Activated CD8-positive, alpha-beta memory T cell treated with anti-CD3 and anti-CD28 coated beads, Interleukin-2, amount 50 U/mL, for 4 hours (primary cell): ENCODE results near the gene MIPEP.

Experiments used
- DNase-seq: peaks from one replicate; pipeline ENCODE4 v3.0.0-alpha.2; 2020

MIPEP gene

DNA sequence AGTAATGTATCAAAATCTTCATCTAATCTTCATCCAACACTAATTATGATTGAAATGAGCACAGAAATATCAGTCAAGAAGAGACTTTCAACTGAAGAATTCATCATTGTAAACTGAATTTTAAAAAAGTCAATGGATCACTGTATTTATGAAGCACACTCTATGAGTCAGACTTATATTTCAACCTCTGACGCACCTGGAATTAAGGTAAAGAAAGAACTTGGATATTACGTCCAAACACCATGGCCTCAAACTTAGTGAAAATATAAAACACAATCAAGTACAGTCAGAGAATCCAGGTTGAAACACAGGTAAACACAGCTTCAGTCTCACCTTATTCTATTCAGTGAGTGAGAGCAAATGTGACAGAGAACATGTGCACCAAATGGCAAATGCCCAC is 39.5 kb downstream of the MIPEP start:
- DNase-seq = no peak

DNA sequence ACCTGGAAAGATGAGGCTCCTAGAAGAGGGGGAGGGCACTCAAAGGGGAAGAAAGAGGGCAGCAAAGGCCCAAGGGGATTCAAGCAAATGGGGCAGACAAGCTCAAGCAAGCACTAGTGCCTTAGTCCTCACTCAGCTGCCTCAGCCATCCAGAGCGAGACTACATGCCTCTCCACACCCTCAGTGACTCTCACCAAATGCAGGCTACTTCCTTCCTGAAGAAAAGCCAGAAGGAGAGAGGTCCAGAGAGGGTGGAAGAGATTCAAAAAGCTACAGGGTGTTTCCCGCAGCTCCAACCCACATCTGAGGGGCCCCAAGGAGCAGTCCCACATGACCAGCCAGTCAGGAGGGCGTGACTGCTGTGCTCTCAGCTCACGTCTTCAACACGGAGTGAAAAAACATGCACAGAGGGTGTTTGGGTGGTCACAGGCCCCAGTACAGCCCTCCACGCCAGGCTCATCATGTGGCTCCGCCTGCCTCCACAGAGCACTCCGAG is 40.5 kb downstream of the MIPEP start:
- DNase-seq = no peak

- no peak for DNase-seq
Observed at GRCh38 chr13:23848019-23848418, 41.2 kb downstream of the MIPEP start.

DNA sequence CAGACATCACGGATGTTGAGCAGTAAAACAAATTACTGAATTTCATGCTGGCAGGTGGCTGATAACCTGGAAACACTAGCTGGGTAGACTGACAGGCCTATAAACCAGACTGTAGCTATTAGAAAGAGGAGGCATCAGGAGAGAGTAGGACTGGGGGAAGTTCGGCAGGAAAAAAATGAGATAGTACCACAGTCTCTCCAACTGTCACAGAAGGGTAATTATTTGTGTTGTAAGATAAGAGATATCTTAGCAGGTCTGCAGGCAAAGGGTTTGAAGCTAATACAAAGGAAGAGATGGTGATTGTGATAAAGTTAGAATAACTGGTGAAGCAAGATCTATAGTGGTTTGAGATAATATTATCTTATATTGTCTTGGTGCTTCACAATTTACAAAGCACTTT is 41.7 kb downstream of the MIPEP start:
- DNase-seq = no peak

DNA sequence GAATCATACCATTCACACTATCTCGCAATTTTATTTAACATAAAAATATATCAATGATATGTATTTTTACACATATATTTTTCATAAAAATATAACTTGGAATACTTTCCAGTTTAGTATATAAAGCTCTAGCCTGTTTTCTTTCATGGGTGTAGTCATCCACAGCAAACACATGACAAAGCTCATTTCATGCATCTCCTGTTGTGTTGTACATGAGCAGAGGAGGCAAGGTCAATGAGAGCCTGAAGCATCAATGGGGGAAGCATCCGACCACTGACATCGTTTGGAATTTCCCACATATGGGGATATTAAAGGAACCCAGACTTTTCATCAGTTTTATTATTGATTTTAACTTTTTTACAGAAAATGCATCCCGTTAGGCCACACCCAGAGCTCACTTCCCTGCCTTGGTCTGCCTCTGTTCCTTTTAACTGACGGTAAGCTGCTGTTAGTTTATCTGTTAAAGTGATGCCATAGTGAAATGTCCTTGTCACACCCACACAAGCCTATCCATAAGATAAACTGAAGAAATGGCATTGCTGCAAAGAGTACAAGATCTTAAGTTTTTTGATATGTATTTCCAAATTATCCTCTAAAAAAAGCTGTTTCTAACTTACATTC is 44.0 kb downstream of the MIPEP start:
- DNase-seq = no peak

DNA sequence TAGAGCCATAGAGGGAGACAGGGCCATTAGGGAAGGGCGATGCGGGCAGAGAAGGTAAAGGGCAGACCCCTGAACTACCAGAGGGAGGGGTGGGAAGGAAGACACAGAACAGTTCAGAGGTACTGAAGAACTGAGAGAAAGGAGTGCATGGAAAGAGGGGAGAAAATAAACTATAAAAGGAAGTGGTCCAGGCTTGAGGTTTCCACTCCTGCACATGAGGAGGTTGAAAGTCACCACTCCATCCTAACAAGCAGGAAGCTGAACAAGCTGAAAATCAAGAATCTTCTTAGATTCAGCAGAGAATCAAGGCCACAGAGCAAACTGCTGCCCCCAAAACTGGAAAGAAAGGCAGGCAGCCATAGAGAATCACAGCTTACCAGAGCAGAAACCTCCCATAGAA is 45.1 kb downstream of the MIPEP start:
- DNase-seq = no peak

DNA sequence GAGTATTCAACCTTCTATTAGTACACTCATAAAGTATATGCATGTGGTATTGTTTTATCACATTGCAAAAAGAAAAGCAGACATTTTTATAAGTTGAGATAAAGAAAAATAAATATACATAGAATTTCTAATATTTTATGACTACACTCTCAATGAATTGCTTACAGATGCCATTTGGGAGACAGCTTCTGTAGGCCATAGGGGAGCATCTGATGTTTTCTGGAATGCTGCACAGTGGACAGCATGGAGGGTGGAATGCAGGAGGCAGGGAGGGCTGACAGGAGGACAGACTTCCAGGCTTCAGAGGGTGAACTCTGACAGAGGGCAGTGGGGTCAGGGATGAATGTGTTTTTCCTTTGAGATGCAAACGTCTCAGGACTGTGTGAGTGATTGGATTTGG is 45.8 kb downstream of the MIPEP start:
- DNase-seq = no peak

GRCh38 chr13:23842406-23842805 is 46.8 kb downstream of the MIPEP start:
- DNase-seq = no peak

- DNase-seq = no peak
Observed at GRCh38 chr13:23833733-23834611, 55.2 kb downstream of the MIPEP start.

DNA sequence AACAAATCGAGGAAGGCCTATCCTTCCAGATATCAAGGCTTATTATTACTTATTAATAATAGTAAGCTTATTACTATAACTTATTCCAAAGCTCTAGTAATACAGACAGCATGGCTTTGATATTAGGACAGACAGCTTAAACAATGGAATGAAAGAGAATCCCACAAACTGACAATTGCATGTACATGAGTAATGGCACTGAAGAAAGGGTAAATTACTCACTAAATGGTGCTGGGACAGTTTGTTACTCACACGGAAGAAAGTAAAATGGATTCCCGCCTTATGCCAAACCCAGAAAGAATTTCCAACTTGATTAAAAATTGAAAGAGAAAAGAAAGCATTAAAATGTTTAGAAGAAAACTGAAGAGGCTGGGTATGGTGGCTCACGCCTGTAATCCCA is 60.3 kb downstream of the MIPEP start:
- DNase-seq = no peak

DNA sequence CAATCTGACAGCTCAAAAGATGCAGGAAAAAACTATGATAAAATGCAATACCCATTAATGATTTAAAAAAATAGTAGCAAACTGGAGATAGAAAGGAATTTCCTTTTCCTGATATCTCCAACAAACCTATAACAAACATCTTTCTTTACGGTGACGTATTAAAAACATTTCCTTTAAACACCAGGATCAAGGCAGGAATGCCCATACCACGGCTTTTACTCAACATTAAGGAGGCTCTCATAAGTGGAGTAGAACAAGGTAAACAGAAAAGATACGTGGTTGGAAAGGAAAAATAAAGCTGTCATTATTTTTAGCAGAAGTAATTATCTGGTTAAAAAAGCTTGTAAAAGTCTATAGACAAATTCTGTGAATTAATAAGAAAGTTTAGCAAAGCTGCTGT is 61.1 kb downstream of the MIPEP start:
- no peak for DNase-seq

- DNase-seq = no peak
Observed at GRCh38 chr13:23825179-23825578, 64.0 kb downstream of the MIPEP start.

- no peak for DNase-seq
Observed at GRCh38 chr13:23824371-23824770, 64.8 kb downstream of the MIPEP start.

- DNase-seq = no peak
Observed at GRCh38 chr13:23822252-23822824, 66.9 kb downstream of the MIPEP start.

GRCh38 chr13:23820530-23820929 is 68.7 kb downstream of the MIPEP start:
- no peak for DNase-seq

- no peak for DNase-seq
Observed at GRCh38 chr13:23817830-23818229, 71.4 kb downstream of the MIPEP start.

DNA sequence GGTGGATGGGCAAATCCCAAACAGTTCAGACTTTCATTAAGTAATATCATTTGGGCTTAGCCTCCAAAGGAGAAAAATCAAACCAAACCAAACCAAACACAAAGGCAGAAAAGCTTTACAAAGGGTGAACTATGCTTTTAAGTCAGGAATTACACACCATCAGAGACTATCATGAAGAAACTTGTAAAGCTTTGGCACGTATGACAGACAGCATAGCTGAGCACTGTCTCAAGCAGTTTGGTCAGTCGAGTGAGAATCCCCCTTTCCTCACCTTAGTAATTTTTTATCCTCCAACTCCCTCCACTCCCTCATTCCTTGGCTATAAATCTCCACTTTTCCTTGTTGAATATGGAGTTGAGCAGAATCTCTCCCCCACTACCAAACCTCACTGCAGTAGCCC is 72.1 kb downstream of the MIPEP start:
- no peak for DNase-seq

DNA sequence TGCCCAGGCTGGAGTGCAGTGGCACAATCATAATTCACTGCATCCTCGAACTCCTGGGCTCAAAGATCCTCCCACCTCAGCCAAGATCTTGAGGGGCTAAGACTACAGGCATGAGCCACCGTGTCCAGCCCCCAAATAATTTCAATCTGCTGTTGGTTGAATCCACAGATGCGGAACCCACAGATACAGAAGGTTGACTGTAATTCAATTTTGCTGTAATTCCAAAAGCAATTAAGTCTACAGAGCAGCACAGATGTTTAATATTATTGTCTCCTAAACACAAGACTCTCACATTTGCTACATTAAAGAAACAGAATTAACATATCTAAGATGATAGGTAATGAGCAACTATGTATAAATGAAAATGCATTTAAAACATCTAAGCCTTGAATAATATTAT is 75.6 kb downstream of the MIPEP start:
- DNase-seq = no peak

GRCh38 chr13:23811366-23812062 is 77.7 kb downstream of the MIPEP start:
- DNase-seq = no peak

- no peak for DNase-seq
Observed at GRCh38 chr13:23810685-23811240, 78.4 kb downstream of the MIPEP start.

GRCh38 chr13:23808803-23809202 is 80.4 kb downstream of the MIPEP start:
- DNase-seq = no peak

GRCh38 chr13:23806874-23807526 is 82.2 kb downstream of the MIPEP start:
- DNase-seq = no peak

DNA sequence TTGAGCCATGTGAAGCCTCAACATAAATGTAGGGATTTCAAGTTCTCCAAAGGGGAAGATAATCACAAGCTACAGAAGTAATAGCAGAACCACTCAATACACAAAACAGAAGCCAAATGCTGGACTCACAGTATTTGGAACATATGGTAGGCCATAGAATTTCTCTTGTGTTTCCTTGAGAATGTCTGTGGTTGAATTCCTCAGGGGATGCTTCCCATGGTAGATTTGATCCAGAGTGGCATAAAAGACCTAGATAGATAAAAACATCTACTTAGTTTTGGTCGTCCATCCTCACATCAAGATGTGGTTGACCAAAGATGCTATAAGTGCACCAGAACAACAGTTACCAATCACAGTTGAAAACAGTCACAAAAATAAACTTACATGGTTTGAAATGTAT is 83.4 kb downstream of the MIPEP start:
- no peak for DNase-seq
